Measurements from ENCODE around the gene RNF43. TPM values are rescaled to one million over a fixed set of nuclear protein-coding genes. Genes with fewer than 3 reads are reported as not detected.

Gene RNF43
- total and polyA plus RNA-seq, 2 of the 13 experiments (the other 11 are each of a cell fraction or from before 2014, with no cell fraction given): 31.0 to 53.4 TPM

- TF ChIP-seq E2F5 (CRISPR knock-in tag; conservative IDR thresholded peaks at IDR 0.05): no peak
- peak; percentile 15; the same call in 1 of the 2 replicates for TF ChIP-seq MED1 (CRISPR knock-in tag; IDR thresholded peaks at IDR 0.05)
- TF ChIP-seq ZNF800 (CRISPR knock-in tag; IDR thresholded peaks at IDR 0.05): peak; percentile 50; the same call in 1 of the 2 replicates
- TF ChIP-seq TRAFD1 (CRISPR knock-in tag; IDR thresholded peaks at IDR 0.05; ENCODE audit: borderline replicate concordance): no peak
- TF ChIP-seq RFX5 (IDR thresholded peaks at IDR 0.05; ENCODE audit: low read depth, low read length): no peak
- TF ChIP-seq DNMT3B (CRISPR knock-in tag; conservative IDR thresholded peaks at IDR 0.05): no peak
- TF ChIP-seq MEIS2 (CRISPR knock-in tag; IDR thresholded peaks at IDR 0.05): no peak
- peak; percentile 44; the same call in 1 of the 3 replicates for TF ChIP-seq MXI1 (IDR thresholded peaks at IDR 0.05; ENCODE audit: borderline replicate concordance, low read depth, low read length)
- peak; percentile 48; the same call in 1 of the 2 replicates for TF ChIP-seq ZNF878 (CRISPR knock-in tag; IDR thresholded peaks at IDR 0.05)
- TF ChIP-seq SRSF9 (IDR thresholded peaks at IDR 0.05; ENCODE audit: borderline replicate concordance, insufficient read depth, low read depth, low read length, poor library complexity, severe bottlenecking): no peak
- TF ChIP-seq TBL1XR1 (IDR thresholded peaks at IDR 0.05; ENCODE audit: borderline replicate concordance, low read length, partially characterized antibody): no peak
- no peak for TF ChIP-seq ZNF512 (CRISPR knock-in tag; IDR thresholded peaks at IDR 0.05)
- no peak for TF ChIP-seq SIX4 (CRISPR knock-in tag; IDR thresholded peaks at IDR 0.05)
- TF ChIP-seq TEAD3 (CRISPR knock-in tag; optimal IDR thresholded peaks at IDR 0.05; ENCODE audit: borderline replicate concordance): peak; percentile 28
- TF ChIP-seq EP300 (IDR thresholded peaks at IDR 0.05; ENCODE audit: low read depth in 2 of 2, low read length in 2 of 2): no peak; a peak in 1 of 4 replicates
- TF ChIP-seq EP300 (CRISPR knock-in tag; IDR thresholded peaks at IDR 0.05; ENCODE audit: borderline replicate concordance): no peak
- TF ChIP-seq WIZ (CRISPR knock-in tag; IDR thresholded peaks at IDR 0.05): no peak
- TF ChIP-seq NFIC (IDR thresholded peaks at IDR 0.05; ENCODE audit: low read length): peak; percentile 44; the same call in 1 of the 2 replicates
- TF ChIP-seq CSRNP2 (CRISPR knock-in tag; conservative IDR thresholded peaks at IDR 0.05; ENCODE audit: low read depth): no peak
- no peak for TF ChIP-seq TBP (CRISPR knock-in tag; IDR thresholded peaks at IDR 0.05)
- no peak for TF ChIP-seq ATM (IDR thresholded peaks at IDR 0.05; ENCODE audit: borderline replicate concordance)
- no peak for TF ChIP-seq ZNF577 (CRISPR knock-in tag; IDR thresholded peaks at IDR 0.05; ENCODE audit: borderline replicate concordance, low read depth)
- TF ChIP-seq EZH2 (conservative IDR thresholded peaks at IDR 0.05; ENCODE audit: low read depth, low read length): no peak
These were observed 1.8 kb downstream of the RNF43 start (continued) for GRCh38 chr17:58415371-58416055.
